Cardiac septum (tissue), 1 donor: ENCODE measurements around the gene FAF2. TPM values are rescaled to one million over a fixed set of nuclear protein-coding genes. Genes with fewer than 3 reads are reported as not detected.

Source experiments
- DNase-seq: peaks from one replicate; pipeline ENCODE4 v3.0.0-alpha.2; 2020; ENCODE audit warnings: low spot score
- intact Hi-C: fragments of 100-400 bp; cut with DNase I; formaldehyde crosslinking; loops from one replicate; pipeline ENCODE4 v1.14.0; 2022
- total RNA-seq: library from RNA; stranded (reverse); fragmentation: NEBNext Ultra II Directional; extraction: Animal tissue kit (Norgen Biotek cat#: 25700); gene quantifications from one replicate; pipeline ENCODE4 v1.2.1, GENCODE V29; 2021
- donor health status: DM: no; HTN: no; CAD: no.

Gene FAF2
- total RNA-seq, 1 donor from 2014 or later = 15.9 TPM

DNA sequence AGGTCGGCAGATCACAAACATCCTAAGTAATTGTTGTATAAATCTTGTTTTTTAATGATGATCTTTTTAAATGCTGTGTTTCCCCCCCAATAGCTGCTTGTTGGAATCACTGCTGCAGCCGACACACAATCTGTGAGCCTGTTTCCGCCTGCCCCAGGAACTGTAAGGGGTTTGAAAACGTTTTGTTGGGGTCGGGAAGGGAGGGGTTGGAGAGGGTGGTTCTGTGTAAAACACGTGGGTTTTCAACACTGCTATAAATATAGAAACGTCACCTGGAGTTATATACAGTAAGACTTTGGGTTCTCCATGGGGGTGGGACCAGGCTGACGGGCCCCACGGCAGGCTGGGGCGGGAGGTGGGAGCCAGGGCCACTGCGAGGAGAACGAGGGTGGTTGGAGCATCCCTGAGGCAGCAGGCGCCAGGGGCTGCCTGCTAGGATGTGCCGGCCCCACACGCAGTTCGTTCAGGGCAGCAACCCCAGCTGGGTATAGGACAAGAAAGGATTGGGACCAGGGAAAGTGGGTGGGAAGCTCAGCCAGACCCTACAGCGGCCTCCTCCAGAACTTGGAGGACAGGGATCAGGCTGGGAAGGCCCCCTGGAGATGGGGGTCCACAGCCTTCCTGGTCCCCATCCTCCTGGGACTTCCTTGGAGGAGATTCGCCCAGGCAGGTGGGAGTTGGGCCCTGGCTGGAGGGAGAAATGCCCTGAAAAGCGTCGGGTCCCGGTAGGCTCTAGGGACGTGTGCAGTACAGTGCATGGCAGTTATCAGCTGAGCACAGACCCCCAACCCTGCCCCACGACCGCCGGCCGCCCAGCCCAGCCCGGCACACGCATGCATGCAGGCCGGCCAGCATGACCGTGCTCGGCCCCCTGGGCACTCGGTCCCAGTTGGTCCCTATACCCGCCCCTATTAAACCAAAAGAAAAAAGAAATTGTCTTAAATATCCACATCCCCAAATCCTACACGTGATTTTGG lies 79.3 kb downstream of the FAF2 start:
- DNase-seq = no peak
- intact Hi-C loops = no loop called here

DNA sequence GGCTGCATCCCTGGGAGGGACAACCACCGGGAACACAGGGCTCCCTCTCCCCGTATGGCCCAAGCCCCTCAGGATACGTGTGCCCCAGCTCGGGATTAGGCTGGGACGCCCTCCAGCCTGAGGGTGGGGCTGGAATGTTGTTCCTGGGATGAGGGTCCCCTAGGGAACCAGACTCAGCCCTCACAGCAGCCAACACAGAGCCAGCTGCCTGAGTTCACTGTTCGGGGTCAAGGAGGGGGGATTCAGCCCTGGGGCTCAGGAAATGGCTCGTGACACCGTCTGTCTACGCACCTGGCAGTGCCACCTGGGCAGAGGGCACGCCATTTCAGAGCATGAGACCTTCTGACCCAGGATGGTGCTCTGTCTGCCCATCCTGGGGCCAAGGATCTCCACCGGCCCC lies 80.1 kb downstream of the FAF2 start:
- no peak for DNase-seq
- intact Hi-C loops = no loop called here

DNA sequence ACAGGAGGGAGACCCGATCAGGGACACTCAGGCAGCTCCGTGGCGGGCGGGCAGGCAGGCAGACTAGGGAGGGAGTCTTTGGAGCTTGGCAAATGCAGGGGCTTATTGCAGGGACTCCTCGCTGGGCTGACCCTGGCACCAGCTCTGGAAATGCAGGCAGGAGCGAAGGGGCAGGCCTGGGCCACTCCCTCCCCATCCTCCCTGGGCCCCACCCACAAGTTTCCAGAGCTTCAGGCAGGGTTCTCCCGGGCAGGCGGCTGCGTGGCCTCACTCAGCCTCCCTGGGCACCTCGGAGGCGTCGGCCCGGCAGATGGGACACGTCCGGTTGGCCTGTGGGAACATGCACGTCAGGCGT lies 80.6 kb downstream of the FAF2 start:
- intact Hi-C loops = no loop called here
- DNase-seq = no peak

DNA sequence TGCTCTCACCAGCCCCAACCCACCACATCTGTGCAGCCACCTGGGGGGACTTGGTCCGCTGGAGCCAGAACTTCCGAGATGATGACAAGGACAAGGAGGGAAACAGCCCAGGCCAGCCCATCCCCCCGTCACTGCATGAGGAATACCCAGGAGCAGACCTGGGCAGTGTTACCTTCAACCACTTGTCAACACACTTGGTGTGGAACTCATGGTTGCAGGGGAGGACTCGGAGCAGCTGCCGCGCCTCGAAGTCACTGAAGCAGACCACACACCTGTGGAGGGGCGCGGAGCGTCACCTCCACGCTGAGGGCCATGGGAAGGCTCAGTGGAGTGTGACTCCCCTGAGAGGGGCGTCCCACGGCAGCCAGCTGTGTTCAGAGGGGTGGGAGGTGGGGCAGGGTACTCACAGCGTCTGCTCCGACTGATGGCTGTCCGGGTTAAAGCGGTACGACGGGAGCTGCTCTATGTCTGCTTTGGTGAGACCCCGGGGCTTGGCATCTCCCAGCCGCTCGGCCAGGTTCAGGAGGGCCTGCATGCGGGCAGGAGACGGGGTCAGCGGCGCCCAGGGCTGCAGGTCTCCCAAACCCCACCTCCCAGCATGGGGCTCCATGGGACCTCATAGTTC lies 81.0 kb downstream of the FAF2 start:
- intact Hi-C loops = no loop called here

DNA sequence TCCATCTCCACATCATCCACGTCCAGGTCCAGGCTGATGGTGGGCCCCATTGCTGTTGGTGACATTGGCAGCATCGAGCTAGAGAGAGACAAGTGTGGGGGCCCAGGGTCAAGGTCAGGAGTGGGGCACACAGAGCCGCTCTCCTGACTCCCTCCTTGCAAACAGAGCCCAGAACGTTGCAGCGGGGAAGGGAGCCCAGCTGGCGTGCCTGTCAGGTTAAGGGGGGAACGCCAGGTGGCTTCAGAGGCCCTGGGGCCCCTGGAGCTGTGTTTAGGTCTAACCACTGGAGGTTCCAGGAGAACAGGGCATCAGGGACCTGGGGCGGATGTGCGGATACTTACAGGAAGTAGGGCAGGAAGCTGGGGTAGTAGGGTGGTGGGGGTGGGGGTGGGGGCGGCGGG lies 81.6 kb downstream of the FAF2 start:
- DNase-seq = no peak
- intact Hi-C loops = no loop called here

More for the DNA sequence above, 81.0 kb downstream of the FAF2 start:
- no peak for DNase-seq

DNA sequence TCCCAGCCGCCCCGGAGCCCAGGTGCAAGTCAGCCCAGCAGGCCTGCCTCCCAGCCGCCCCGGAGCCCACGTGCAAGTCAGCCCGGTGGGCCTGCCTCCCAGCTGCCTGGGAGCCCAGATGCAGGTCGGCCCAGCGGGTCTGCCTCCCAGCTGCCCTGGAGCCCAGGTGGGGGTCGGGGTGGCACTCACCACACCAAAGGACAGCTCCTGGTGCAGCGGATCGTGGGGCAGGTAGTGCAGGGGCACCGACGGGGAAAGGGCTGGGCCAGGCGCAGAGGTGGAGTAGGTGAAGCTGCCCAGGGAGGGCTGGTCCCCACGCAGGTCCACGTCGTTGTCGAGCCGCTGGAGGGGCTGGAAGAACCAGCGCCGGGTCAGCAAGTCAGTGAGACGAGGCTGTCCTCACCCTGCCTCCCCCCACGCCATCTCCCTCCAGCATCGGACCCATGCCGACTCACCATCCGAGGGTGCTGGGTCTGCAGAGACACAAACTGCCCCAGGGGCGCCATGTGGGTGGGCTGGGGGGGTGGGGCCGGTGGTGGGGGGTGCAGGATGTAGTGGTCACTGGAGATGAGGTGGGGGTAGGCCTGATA lies 82.3 kb downstream of the FAF2 start:
- no peak for DNase-seq

DNA sequence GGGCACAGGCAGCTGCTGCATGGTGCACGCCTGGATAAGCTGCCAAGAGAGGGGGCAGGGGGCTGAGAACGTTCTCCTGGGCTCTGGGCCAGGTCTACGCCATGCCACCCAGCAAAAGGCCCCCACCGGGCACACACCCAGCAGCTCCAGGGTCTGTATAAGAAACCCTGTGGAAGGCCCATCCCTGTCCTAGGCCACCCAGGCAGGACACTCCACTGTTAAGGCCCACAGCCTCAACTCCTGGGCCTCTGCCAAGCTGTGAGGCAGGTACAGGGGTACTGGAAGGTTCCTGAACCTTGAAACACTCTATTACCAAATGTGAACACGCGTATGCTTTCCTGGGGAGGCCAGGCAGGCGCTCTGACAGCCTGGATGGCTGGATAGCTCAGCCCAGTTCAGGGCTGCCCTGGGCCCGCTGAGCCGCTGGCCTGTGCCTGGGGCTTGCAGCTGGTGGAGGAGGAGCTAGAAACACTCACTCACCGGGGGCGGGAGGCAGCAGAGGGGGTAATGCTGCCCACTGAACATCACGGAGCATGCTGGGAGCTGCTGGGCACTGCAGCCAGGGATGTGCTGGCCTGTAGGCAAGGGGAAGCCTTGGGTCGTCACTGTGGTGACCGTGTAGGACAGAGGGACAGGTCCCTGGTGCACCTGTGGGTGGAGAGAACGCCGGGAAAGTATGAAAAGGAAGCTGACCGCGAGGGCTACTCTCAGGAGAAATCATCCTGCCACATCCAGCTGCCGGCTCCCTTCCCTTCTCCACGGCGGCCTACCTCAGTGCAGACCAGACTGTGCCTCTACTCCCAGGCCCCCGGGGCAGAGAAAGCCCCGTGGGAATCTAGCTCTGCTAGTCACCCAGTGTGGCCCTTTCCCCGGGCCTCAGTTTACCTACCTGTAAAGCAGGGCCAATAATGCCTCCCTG lies 83.1 kb downstream of the FAF2 start:
- intact Hi-C loops = no loop called here
- no peak for DNase-seq

More for the DNA sequence above, 82.3 kb downstream of the FAF2 start:
- intact Hi-C loops = no loop called here

DNA sequence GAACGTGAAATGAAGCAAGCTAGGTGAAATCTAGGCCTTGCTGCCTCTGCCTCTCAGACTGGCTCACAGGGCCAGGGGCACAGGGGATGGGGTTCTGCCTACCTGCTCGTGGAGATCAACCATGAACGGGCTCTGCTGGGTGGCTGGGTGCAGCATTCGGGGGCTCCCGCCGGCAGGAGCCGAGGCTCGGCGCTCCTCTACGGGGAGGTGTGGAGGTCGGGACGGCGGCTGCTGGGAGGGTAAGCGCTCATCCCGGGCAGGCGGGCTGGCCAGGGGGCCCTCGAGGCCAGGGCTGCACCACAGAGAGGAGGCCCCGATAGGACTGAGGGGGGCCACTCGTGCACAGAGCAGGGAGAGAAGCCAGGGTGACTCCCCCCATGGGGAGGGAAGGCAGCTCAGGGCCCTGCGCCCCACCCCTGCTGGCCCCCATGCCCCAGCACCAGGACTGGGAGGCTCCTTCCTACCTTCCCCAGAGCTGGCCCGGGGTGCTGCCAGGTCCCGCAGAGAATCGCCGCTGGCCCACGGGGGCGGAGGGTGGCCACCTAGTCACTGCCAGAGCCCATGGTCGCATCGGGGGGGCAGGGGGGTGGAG lies 83.8 kb downstream of the FAF2 start:
- no peak for DNase-seq
- intact Hi-C loops = no loop called here

DNA sequence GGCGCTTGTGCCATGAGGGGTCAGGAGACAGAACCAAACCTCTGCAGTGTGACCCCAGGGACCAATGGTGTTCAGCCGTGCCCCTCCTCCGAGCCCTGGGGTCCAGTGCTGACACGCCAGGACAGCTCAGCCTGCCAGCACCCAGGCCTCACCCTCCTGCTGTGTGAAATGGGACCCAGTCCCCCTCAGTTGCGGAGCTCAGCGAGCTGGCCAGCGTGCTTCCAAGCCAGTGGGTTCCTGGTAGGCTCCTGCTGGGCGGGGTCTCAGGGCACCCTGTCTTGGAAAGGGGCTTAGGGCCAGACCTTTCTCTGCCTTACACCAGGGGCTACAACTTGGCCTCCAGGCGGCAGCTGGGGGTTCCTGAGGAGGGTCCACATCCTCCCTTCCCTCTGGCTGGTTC lies 84.6 kb downstream of the FAF2 start:
- no peak for DNase-seq
- intact Hi-C loops = no loop called here

DNA sequence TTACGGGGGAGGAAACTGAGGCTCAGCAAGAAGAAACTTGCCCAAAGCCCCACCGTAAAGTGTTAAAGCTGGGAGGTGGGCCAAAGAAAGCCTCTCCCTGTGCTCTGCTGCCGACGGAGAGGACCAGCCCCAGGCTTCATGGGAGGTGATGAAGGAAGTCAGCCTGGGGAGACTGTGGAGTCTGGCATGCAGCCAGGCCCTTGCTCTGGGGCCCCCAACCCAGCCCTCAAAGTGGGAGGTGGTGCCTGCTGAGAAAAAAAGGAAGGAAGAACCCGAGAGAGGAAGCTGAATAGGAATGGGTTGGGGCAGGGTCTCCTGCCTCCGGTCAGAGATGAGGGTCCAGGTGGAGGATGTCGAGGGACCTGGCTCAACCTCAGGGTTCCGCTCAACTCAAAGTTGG lies 85.2 kb downstream of the FAF2 start:
- DNase-seq = no peak
- intact Hi-C loops = no loop called here

DNA sequence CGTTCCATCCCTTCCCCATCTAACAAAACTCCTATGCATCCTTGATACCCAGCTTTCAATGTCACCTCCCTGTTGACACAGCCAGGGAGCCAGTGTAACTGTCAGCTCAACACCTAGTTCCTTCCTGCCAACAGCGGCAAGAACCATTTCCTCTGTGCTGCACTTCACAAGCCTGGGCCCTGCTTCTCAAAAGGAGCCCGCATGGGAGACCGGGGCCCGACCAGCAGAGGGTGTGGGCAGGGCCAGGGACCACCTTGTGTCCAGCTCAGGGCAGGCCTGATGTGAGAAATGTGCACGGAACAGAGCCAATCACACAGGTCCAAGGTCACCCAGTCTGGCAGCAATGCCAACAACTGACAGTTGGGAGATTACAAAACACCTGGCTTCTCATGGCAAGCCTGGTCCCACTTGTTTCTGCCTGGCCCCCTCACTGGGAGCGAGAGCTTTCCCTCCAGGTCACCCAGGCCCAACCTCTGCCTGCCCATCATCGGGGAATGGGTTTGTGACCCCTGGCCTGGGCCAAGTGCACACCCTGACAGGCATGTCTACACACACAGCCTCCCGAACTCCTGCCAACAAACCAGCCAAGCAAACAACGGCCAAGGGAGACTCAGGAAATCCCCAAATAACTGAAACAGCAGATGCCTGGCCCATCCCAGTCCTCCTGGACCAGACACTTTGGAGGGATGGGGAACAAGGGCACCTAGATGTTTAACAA lies 85.9 kb downstream of the FAF2 start:
- intact Hi-C loops = no loop called here
- no peak for DNase-seq

DNA sequence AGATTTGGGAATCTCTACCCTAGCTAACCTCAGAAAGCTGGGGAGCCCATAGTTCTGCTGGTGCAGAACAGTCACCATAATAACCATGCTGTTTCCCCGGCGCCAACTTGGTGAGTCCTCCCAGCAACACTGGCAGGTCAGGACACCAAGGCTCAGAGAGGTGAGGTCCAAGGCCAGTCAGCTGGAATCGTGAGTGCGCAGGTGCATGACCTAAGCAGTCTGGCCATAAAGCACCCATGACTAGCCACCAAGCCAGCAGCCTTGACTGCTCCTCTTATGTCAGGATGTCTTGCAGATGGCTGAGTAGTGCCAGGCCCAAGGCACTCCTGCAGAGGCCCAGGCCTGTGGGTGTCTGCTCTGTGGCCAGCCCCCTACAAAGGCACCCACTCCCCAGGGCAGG lies 86.5 kb downstream of the FAF2 start:
- intact Hi-C loops = loop anchor here (5.0 kb wide), 1 partner anchor 117 kb away; the partner anchor contains the start of gene CLTB
- DNase-seq = no peak

DNA sequence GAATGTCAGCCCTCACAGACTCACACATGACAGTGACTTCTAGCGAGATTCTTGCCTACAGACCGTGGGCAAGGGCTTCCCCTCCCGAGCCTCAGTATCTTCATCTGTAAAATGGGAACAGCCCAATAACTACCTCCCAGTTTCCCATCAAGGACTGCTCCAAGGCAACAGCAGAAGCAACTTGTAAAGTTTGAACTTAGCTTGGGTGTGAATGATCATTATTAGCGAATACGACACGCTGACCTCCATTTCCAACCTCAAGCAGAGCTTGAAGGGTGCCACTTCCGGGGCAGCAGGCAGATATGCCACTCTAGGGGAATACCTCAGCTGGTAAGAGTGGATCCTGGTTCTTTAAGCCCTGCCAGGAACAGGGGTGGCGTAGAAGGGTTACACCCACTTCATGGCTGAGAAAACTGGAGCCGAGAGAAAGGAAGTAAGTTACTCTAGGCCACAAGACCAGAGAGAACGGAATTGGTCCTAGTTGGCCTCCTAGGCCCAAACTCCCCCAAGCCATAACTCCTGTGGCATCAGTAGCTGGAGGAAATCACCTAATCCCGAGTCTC lies 87.0 kb downstream of the FAF2 start:
- no peak for DNase-seq
- intact Hi-C loops = loop anchor here (5.0 kb wide), 1 partner anchor 118 kb away; the partner anchor contains the start of gene CLTB

DNA sequence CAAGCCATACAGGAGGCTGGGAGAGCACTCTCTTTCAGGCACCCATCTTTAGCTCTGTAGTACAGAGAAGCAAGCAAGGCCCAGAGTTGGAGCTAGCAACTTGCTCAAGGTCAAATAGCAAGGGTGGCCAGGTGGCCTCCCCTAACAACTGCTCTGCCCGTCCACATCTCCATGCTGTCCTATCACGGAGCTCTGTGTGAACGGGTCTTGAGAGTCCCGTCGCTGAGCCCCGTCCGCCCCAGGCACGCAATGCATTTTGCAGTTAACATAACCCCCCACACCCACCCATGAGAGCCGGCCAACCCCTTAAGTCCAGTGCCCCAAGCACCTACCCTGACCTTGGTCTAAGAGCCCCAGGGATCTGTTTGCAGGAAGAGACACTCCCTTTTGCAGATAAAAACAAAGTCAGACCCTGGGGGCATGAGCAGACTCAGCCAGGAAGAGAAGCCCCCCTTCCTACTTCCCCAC lies 87.5 kb downstream of the FAF2 start:
- intact Hi-C loops = loop anchor here (2.0 to 5.0 kb wide), 2 partner anchors 118 to 471 kb away; partner anchors contain the start of genes CLTB and UIMC1
- no peak for DNase-seq

DNA sequence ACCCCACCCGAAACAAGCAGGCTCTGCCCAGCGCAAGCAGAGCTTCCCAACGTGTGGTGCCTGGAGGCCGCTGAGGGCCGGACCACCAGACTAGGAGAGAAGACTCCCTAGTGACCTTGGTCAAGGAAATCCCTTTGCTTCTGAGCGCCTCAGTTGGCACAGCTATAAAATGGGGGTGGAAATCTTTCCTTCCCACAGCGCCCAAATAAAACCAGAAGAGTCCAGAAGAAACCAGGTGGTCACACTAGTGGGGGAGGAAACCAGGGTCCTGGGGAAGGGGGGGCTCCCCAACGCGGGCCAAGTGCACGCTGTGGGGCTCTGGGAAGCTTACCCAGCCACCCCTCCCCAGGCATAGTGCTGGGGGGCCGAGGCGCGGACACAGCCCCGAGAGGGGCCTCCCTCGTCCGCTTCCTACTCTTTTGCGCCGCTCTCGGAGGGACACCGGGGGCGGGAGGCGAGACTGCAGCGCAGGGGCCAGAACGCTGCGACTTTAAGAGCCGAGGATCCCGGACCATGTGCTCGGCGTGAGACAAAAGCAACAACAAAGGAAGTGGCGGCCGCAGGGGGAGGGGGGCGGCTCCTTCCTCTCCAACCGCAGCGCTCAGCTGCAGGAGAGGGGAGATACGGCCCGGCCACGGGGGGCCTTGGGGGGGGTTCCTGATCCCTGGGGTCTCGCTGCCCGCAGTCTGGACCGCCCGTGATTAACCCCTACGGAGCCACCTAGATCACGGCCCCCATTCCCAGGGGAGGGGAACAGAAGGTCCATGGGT lies 88.1 kb downstream of the FAF2 start:
- intact Hi-C loops = loop anchor here (2.0 to 5.0 kb wide), 2 partner anchors 119 to 470 kb away; partner anchors contain the start of genes CLTB and UIMC1
- peak; percentile 94 for DNase-seq

DNA sequence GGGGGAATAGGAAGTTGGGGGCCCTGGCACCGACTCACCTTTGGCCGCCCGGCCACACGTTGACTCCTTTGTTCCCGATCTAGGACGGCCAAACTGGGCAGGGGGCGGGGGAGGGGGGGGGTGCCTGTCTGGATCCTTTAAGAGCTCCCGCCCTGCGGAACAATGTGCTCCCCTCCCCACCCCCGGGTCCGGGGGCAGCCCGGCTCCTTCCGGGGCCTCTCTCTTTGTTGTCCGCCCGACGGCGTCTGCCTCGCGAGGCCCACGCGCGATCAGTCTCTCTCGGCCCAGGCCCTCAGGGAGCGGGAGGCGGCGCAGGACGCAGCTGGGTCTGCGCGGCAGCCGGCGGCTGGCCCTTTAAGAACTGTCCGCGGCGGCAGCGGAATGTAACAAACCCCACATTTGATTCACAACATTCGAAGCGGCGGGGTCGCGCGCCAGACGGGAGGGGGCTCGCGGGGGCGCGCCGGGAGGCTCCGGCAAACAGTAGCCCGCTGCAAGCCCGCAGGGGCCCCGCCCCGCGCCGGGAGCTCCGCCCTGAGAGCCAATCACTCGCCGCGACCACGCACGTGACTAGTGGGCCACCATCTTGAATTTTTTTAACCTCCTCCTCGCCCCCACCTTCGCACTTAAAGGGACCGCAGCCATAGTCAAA lies 88.8 kb downstream of the FAF2 start, which contains the start of gene RNF44:
Gene RNF44 (minus strand): TSS at position 501 of the 652 bp plus-strand sequence. CDS start 4,930 bp downstream, outside the sequence.
- intact Hi-C loops = loop anchor here (2.0 to 5.0 kb wide), 2 partner anchors 120 to 470 kb away; partner anchors contain the start of genes CLTB and UIMC1
- DNase-seq = peak; percentile 99
